HG03460 (cell line): ENCODE data around the gene AFF3.
"Not testable (repeated sequence)": the region's sequence is repeated elsewhere in the genome, so short reads cannot be mapped to it uniquely, and the experiment has no call there.

Experiments
- ATAC-seq: cut with Tn5 transposase; IDR thresholded peaks from one replicate; pipeline ENCODE4 v1.9.1; 2021; ENCODE audit not compliant: unreplicated experiment

AFF3 gene

DNA sequence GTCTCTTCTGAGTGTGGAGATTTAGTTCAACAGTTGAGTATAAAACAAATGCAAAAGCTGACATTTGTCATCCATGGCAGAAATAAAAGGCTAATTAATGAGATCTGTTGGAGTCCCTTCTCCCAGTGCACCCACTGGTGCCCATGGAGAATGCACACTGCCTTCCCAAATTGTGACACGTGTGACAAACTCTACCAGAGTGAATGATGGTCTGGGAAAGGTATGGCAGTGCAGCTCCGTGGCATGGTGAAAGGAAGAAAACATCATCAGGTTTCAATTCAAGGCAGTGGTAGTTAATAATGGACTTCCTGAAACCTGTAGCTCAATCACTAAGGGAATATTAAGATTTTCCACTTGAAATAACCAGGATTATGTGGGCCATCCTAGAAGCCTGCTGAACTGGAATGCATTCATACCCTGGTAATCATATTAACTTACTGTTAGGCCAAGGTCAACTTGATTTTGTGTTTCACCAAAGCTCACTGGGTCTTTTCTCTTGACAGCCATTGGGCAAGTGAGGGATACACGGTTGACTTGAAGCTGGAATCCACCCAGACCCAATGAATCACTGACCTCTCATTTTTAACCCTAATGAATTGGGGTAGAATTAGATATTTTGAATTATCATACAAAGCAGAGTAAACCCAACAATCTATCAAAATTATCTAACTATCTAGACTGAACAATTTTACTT, 167.6 kb downstream of the AFF3 start:
- ATAC-seq, result no peak

DNA sequence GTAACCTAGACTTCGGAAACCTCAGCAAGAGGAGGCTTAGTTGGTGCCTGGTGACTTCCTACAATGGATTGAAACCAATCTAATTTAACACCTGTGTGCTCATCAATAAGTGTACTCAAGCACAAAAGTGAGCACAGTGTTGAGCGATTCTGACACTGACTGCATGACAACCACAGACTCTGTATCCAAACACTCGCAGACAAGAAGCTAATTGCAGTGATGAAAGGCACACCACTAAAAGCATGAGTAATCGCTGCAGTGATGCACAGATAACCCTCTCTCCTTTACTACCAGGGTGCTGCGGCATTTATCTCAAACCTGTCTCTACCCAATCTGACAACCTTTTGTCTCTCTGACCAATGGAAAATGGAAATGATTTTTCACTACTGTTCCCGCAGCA, 168.1 kb downstream of the AFF3 start:
- no peak for ATAC-seq

DNA sequence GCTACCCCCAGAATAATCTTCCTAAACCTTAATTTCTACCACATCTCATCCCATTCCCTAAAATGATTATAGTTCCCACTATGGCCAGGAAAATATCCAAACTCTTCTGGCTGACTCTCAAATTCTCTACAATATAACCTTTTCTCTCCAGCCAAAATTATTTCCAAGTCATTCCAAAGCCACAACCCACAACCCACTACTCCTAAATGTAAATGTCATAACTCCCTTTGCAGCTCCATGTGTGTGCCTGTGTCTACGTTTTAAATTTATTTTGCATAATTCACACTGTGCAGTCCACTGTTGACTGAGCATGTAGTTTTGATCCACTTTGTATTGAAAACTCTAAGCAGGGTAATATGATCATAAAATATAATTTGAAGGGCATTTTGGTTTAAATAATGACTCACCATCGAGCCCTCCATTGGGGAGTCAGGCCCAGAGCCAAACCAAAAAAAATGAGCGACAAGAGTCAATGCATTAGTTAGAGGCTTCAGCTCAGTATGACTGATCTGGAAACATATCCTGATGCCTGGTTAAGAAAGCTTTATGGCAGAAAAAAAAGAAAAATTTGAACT, 171.0 kb downstream of the AFF3 start:
- no peak for ATAC-seq

DNA sequence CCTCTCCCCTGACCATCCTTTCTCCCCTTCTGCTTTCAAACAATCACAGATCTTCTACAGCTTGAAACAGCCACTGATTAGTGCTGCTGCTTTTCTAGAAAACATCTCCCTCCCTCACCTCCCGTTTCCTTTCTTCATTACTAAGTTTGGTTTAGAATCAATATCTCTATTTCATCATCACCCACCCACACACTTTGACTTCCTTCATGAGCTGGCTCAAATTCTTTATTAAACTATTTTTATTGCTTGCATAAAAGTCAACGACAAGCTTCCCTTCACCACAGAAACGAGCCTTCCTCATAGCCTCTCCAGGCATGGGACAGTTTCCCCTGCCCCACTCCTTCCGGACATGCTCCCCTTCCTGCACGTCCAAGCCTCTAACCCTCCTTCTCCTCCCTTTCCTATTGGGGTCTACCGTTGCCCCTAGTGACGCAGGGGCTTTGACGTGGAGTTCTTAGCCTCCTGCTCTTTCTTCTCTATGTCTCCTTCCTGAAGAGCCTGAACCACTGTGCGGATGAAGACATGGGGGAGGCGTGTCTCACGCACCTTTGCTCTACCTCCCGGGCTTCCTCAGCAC, 172.0 kb downstream of the AFF3 start:
- no peak for ATAC-seq

DNA sequence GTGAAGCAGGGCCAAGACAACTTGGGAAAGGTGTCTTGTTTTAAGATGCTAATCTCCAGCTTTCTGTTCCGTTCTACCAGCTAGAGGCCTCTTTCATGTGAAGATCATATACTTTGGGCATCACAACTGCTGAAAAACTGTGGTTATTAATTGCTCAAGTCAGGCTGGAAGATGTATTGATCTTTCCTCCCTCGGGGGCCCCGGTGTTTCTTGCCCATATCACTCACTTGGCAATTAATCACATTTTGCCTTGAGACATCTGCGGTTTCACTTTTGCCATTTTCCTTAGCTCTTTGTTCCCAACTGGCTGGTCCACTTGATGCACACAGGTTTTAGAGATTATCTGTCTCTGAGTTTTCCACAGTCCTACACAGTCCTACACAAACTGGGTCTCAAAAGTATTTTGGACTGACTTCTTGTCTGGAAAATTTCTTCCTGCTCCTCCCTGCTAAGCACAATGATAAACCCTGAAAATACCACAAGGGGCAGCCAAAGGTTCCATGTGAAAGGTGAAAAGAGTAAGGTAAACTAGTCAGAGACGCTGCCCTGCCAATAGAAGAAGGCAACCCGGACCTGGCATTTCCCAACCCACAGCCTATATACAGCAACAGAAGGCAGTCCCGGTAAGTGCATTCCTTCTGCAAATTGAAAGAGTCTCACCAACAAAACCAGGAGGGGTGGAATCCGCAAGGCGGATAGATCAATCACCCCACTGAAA, 181.0 kb downstream of the AFF3 start:
- no peak for ATAC-seq

DNA sequence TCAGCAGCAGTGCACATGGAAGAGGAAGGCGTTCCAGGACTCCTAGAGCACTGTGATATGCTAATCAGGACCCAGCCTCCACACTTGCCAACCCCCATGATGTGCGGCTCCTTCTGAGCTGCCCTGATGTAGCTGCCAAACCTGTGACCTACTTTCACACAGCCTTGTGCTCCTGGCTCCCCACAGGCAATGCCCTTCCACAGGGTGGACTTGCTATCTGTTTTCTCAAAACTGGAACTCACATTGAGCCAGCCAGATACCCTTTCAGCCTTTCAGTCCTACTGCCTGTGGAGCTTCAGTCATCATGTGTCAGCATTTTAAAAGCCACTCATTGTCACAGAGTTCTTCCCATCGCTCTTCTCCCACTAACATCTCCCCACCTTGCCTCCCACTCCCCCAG, 181.6 kb downstream of the AFF3 start:
- no peak for ATAC-seq

DNA sequence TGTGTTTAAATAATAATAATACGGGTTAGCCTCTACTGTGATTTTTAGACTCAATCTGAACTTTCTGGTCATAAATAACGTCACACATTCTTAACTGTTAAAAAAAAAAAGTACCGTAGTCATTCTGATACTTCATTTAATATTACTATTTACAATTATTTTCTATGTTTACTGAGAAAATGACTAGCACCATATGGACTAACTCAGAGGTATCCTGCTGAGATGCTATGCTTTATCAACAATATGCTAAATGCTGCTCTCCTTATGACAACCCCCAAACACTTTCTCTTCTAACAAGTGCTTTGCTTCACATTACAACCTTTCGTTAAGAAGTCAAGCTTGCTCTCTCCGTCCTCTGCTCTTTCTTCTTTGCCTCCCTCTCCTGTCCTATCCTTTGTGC, 182.1 kb downstream of the AFF3 start:
- no peak for ATAC-seq

DNA sequence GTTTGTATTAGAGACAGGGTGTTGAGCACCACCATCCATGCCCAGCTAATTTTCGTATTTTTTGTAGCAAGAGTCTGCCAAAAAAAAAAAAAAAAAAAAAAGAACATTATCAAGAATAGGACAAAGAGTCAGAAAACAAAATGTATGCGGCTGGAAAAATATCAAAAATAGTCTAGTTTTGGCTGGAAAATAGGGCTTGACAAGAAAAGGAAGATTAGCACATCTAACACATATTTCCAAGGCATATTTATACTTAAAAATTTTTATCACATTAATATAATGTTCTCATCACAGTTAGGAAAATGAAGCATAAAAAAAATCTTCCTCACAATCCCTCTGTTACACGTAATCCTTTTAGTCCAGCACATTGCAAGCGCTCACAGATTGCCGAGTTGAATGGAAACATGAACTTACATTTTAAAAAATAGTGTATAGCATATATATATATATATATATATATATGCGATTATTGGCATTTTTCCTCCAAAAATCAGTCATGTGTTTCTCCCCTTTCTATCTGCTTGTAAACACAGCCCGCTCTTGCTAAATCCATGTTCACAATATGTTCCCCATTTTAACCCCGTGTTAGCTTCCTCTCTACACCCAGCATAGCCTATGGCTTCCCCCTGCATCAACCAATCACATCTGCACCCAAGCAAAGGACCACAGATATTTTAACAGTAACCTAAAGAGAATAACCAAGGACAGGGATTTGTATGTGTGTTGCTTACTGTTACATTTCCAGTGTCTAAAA, 183.0 kb downstream of the AFF3 start:
- ATAC-seq, result no peak

DNA sequence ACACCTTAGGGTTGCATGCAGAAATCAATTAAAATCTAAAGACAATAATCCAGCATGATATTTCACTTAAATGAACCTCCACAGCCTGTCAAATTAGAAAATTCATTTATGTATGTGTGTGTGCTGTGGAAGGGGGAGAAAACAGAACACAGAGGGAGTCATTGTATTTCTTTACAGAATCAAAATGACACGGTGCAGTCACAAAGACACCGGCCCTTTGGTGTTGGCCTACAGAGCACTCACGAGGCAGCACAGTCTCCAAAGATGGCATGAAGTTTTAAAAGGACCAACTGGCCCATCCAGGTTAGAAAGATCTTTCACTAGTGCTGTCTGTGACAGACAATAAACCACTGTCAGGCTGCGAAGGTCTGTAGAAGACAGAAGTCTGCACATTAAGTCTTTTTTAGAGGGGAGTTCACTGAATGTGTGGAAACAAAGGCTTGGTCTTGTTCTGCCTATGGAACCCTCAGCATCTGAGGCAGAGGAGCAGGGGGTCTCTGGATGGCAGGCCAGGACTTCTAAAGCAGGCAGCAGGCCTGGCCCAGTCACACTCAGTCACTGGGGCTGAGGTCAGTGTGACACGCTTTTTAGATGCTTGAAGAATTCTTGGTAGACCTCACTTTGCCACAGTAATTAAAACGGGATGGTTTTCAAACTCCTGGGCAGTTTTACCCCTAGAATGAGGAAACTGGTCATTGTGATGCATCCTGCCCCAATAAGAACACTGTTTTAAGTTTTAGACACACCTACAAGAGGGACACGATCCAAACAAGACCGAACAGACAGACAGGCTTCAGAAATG, 184.9 kb downstream of the AFF3 start:
- ATAC-seq, result no peak

DNA sequence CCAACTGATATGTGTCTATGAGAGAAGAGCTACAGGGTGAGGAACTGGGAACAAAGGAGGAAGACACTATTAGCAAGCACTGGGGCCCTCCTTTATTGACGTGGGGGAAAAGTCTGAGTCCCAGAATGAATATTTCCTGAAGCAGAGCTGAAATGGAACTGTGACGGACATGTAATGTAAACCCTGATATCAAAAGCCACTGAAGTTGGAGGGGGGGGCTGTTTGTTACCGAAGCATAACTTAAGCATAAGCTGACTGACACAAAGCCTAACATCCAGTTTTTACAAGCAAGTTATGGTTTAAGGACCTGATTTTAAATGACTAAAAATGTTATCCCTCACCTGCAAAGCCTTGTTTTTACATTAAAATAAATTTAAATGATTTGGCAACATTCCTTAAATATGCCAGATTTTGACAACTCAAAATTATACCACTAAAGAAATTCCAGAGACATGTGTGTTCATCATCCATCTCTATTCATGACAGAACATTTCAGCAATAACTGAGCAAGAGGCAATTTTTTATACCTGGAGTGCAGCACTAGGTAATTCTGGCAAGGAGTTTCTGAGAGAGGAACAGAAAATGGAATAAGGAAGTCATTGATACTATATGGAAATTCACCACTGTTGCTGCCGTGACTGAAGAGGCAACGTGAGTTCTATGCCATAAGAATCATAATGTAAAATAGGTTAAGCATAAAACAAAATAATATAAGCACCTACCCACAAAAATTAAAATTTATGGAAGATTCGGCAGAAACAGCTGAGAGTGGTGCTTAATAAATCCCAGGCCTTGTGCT, 186.0 kb downstream of the AFF3 start:
- ATAC-seq, result no peak

DNA sequence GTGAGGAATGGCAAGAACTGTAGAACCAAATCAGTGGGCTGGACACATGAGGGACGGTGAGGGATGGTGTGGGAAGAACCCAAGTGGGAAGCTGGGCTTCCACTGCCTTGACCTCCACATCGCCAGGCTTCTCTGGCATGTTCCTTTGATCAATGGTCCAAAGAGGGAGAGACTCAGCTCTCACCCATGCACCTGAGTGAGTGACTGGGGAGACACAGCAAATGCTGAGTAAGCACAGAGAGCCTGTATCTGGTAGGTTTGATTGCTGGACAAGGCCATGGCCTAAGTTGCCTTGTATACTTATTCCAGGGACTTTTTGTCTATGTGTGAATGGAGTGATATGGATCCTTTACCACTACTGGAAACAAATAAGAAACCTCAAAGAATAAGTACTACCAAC, 188.6 kb downstream of the AFF3 start:
- no peak for ATAC-seq

DNA sequence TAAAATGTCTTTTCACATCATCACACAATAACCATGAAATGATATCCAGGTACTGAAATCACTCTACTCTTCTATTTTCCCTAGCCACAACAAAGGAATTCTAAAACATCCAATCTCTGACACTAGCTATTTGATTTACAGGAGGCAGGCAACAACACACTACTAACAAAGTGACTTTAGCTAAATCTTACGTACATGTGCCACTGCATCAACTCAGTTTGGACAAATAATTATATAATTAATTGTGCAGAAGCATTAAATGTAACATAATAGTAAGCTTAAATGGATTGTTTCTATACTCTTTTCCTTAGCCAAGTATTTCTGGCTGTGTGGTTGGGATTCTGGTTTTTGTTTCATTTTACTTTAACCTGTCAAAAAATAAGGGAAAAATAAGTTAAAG, 192.4 kb downstream of the AFF3 start:
- ATAC-seq, result no peak

DNA sequence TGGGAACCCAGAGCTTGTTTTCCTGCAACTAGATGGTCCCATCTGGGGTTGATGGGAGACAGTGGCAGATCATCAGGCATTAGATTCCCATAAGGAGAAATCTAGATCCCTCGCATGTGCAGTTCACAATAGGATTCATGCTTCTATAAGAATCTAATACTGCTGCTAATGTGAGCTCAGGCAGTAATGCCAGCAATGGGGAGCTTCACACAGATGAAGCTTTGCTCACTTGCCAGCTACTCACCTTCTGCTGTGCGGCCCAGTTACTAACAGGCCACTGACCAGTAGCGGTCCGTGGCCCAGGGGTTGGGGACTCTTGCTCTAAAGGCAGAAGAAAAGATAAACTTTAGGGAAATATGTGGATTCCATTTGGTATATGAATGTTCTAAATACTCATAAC, 192.9 kb downstream of the AFF3 start:
- no peak for ATAC-seq

DNA sequence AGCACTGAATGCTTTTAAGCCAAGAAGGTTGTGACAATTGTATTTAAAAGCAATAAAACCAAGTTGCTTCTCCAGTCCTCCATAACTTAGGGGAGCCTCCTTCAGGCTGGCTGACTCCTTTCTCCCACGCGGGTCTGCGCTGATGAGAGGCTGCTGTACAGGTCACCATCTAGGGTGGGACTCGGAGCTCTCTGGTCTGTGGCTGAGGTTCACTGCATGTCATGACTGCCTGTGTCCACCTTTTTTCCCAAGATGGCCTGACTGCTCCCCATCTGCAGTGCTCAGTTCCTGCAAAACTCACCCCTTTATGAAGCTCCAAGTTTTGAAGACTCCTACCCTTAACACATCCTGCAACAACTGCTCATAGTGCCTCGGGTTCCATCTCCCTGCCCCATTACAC, 194.4 kb downstream of the AFF3 start:
- ATAC-seq, result no peak

DNA sequence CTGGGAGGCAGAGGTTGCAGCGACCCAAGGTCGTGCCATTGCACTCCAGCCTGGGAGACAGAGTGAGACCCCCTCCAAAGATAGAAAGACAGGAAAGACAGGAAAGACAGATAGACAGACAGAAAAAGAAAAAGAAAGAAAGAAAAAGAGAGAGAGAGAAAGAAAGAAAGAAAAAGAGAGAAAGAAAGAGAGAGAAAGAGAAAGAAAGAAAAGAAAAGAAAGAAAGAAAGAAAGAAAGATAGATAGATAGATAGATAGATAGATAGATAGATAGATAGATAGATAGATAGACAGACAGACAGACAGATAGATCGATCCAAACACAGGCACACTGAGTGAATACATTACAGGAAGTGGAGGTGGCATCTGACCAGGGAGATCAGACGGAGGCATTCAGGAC, 195.0 kb downstream of the AFF3 start:
- ATAC-seq, result not testable (repeated sequence)

DNA sequence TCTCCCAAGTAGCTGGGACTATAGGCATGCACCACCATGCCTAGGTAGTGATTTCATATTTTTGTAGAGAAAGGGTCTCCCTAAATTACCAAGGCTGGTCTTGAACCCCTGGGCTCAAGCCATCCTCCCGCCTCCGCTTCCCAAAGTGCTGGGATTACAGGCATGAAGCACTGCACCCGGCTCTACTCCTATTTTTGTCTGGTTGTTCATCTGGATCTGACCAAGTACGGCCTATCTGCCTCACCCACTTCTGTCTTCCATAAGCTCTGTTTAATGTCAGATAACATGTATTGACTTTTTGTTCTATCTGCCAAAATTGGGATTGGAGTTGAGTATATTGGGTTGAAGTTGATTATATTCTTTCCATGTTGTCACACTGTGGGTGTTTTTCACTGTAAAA, 198.4 kb downstream of the AFF3 start:
- no peak for ATAC-seq

DNA sequence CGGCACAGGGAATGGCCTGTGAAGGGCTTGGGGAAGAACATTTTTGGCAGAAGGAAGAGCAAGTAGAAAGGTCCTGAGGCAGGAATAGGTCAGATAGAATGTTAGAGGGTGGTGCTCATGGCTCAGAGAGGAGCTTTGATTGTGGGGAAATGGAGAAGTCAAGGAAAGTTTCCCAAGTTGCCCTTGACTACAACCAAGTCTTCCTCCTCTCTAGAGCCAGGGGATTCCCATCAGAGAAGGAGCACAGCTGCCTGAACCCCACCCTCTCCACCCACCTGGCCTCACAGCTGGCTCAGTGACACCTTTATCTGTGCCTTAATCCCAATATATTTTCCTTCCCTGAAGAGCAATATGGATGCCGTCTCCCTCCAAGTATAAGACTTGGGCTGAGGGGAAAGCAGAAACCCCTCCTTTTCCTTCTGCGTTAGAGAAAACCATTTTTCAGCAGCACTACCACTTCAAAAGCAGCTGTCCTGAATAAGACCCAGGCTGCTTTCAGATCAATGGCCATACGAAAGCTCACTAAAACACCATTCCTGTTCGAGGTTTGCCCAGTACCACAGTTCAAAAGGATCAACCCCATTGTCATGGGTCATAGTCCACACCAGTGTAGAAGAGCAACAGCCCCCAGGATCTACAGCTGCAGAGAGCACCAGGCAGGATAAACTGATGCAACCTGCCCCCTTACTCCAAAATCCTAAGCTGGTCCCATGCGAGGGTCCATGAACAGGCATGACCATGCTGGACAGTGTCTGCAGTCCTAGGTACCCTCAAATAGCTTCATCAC, 199.6 kb downstream of the AFF3 start:
- ATAC-seq, result no peak

DNA sequence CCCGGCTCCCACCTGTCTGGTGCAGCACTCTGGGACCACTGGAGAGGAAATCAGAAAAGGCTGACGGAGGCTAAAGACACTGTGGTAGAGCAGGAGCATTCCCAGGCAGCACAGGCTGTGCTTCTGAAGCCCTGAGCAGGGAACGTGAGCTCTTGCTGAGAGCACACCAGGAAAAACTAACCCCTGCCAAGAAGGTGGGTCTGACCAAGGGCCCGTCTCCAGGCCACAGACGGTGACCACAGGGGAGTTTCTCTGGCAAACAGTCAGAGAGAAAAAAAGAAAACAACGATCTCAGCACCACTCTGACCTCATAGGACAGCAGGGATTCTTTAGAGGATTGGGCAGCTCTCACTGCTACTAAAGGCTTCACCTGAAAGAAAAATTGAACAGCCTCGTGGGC, 201.4 kb downstream of the AFF3 start:
- no peak for ATAC-seq

DNA sequence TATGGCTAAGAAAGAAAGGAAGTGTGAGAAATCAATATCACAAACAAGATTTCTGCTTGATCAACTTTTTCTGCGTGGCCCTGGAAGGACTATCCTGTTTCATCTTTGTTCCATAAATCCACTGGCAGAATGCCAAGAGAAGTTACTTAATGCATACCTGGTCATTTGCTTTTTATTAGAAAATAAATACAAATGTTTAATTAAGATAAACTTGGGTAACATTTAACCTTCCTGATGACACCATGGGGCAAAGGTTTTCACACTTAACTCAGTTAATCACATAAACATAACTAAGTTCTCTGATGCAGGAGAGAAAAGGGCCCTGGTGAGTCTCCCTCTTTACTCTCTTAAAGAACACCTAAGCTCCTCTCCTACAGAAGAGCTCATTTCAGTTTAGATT, 203.3 kb downstream of the AFF3 start:
- no peak for ATAC-seq
